SK-N-SH (cell line): ENCODE results near the gene UGGT2.

Source experiments
- EP300 ChIP-seq, 2 experiments: IDR thresholded peaks; 2 replicates each; pipeline versions ENCODE4 v1.4.0 to v1.6.1; 2012; ENCODE audit warnings: borderline replicate concordance in 1 of 2, low read depth in 1 of 2, low read length in 1 of 2
- FOXJ3 ChIP-seq: sonication (generic); formaldehyde crosslinking; IDR thresholded peaks from 2 replicates; pipeline ENCODE4 v1.5.1; 2020; ENCODE audit warnings: mild to moderate bottlenecking, missing genetic modification reagents
- GABPA ChIP-seq: IDR thresholded peaks from 2 replicates; pipeline ENCODE4 v1.4.0; 2012; ENCODE audit warnings: low read depth, mild to moderate bottlenecking
- MEF2A ChIP-seq: IDR thresholded peaks from 2 replicates; pipeline ENCODE4 v1.4.0; 2012; ENCODE audit warnings: low read depth, borderline replicate concordance
- NRF1 ChIP-seq: IDR thresholded peaks from 2 replicates; pipeline ENCODE4 v1.6.1; 2012; ENCODE audit warnings: low read depth, mild to moderate bottlenecking, low read length
- POLR2AphosphoS5 ChIP-seq: IDR thresholded peaks from 2 replicates; pipeline ENCODE4 v1.6.1; 2012; ENCODE audit warnings: low read depth, low read length
- REST ChIP-seq: IDR thresholded peaks from 2 replicates; pipeline ENCODE4 v1.6.1; 2012; ENCODE audit warnings: mild to moderate bottlenecking, low read depth, low read length, moderate library complexity
- RXRA ChIP-seq: IDR thresholded peaks from 2 replicates; pipeline ENCODE4 v1.4.0; 2012; ENCODE audit warnings: low read depth, mild to moderate bottlenecking, borderline replicate concordance
- SIN3A ChIP-seq: IDR thresholded peaks from 2 replicates; pipeline ENCODE4 v1.6.1; 2012; ENCODE audit warnings: low read depth, mild to moderate bottlenecking, low read length, moderate library complexity, borderline replicate concordance
- TCF12 ChIP-seq: IDR thresholded peaks from 2 replicates; pipeline ENCODE4 v1.4.0; 2012
- YY1 ChIP-seq: IDR thresholded peaks from 2 replicates; pipeline ENCODE4 v1.4.0; 2012; ENCODE audit warnings: low read depth, mild to moderate bottlenecking
- TF ChIP-seq, protein P1 (sequence below): fragments of 200-600 bp; sonication (generic); IDR thresholded peaks from 2 replicates; pipeline ENCODE4 v1.6.1; 2017; ENCODE audit warnings: antibody characterized with exemption, mild to moderate bottlenecking, moderate library complexity
- TF ChIP-seq, protein P2 (sequence below): IDR thresholded peaks from 2 replicates; pipeline ENCODE4 v1.4.0; 2012; ENCODE audit warnings: low read depth, borderline replicate concordance
- TF ChIP-seq, protein P3 (sequence below): IDR thresholded peaks from 2 replicates; pipeline ENCODE4 v1.4.0; 2012; ENCODE audit warnings: low read depth

- TF ChIP-seq, protein P1, sequence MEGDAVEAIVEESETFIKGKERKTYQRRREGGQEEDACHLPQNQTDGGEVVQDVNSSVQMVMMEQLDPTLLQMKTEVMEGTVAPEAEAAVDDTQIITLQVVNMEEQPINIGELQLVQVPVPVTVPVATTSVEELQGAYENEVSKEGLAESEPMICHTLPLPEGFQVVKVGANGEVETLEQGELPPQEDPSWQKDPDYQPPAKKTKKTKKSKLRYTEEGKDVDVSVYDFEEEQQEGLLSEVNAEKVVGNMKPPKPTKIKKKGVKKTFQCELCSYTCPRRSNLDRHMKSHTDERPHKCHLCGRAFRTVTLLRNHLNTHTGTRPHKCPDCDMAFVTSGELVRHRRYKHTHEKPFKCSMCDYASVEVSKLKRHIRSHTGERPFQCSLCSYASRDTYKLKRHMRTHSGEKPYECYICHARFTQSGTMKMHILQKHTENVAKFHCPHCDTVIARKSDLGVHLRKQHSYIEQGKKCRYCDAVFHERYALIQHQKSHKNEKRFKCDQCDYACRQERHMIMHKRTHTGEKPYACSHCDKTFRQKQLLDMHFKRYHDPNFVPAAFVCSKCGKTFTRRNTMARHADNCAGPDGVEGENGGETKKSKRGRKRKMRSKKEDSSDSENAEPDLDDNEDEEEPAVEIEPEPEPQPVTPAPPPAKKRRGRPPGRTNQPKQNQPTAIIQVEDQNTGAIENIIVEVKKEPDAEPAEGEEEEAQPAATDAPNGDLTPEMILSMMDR = peak; percentile 69
- TF ChIP-seq NRF1 = no peak
- TF ChIP-seq, protein P2, sequence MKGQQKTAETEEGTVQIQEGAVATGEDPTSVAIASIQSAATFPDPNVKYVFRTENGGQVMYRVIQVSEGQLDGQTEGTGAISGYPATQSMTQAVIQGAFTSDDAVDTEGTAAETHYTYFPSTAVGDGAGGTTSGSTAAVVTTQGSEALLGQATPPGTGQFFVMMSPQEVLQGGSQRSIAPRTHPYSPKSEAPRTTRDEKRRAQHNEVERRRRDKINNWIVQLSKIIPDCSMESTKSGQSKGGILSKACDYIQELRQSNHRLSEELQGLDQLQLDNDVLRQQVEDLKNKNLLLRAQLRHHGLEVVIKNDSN = no peak
- no peak for TF ChIP-seq FOXJ3 (CRISPR knock-in tag)
- TF ChIP-seq REST = no peak
- no peak for TF ChIP-seq GABPA
- TF ChIP-seq POLR2AphosphoS5 = no peak
- no peak for TF ChIP-seq EP300 (IDR thresholded peaks at IDR 0.05; ENCODE audit: borderline replicate concordance in 1 of 2, low read depth in 1 of 2, low read length in 1 of 2)
- TF ChIP-seq SIN3A = no peak
- TF ChIP-seq, protein P3, sequence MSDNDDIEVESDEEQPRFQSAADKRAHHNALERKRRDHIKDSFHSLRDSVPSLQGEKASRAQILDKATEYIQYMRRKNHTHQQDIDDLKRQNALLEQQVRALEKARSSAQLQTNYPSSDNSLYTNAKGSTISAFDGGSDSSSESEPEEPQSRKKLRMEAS = no peak
- no peak for TF ChIP-seq TCF12
- no peak for TF ChIP-seq YY1
- TF ChIP-seq MEF2A = no peak
- no peak for TF ChIP-seq RXRA
Measured at GRCh38 chr13:96020155-96020575, 33.0 kb downstream of the UGGT2 start.
